ENCODE results near the gene ARFGAP3. TPM values are rescaled to one million over a fixed set of nuclear protein-coding genes. Genes with fewer than 3 reads are reported as not detected.

The ARFGAP3 gene
- total RNA-seq, 2 donors from 2014 or later = 20.5 to 36.9 TPM

GRCh38 chr22:42869888-42870480, 12.9 kb upstream of the ARFGAP3 start:
- no peak for DNase-seq
- H3K9me3 ChIP-seq (ENCODE audit: control insufficient read depth, low read length) = no peaks in the 10 kb centered on the region
- H3K4me1 ChIP-seq (ENCODE audit: control insufficient read depth, insufficient read depth, low read length) = no peaks in the 10 kb centered on the region
- no peaks in the 10 kb centered on the region for H3K27me3 ChIP-seq (ENCODE audit: control insufficient read depth, insufficient read depth, low read length, poor library complexity, severe bottlenecking)
- Mint-ChIP-seq H3K27me3 (ENCODE audit: insufficient read depth) (no peaks in the 10 kb centered on the region), H3K4me1 (no peaks in the 10 kb centered on the region), H3K9me3 (no peaks in the 10 kb centered on the region), H3K36me3 (ENCODE audit: low read depth) (peaks cover 32% of the 10 kb centered on the region), H3K4me3 (no peak overlapping the region), H3K27ac (no peak overlapping the region)
- no peak overlapping the region for H3K9ac ChIP-seq (ENCODE audit: extremely low read depth, low read length, poor library complexity, severe bottlenecking)
- WGBS, 2 experiments (ENCODE audit: insufficient coverage in 1 of 2, insufficient read length in 1 of 2) = 89 to 92% methylated on average over 13 to 33 of the region's 33 CpGs
- TF ChIP-seq CTCF (conservative IDR thresholded peaks at IDR 0.05) = no peak
- H3K36me3 ChIP-seq (ENCODE audit: control insufficient read depth, insufficient read depth, low read length) = peaks cover 36% of the 10 kb centered on the region
- no peak overlapping the region for H3K4me3 ChIP-seq (ENCODE audit: low read length)
- H3K27ac ChIP-seq (ENCODE audit: low read depth, low read length) = peak overlapping the region; percentile 61

GRCh38 chr22:42869463-42869862, 12.4 kb upstream of the ARFGAP3 start:
- no peak overlapping the region for H3K27ac Mint-ChIP-seq
- no peaks in the 10 kb centered on the region for H3K27me3 ChIP-seq (ENCODE audit: control insufficient read depth, insufficient read depth, low read length, poor library complexity, severe bottlenecking)
- H3K4me3 Mint-ChIP-seq = no peak overlapping the region
- no peaks in the 10 kb centered on the region for H3K9me3 Mint-ChIP-seq
- H3K4me1 Mint-ChIP-seq = no peaks in the 10 kb centered on the region
- H3K4me1 ChIP-seq (ENCODE audit: control insufficient read depth, insufficient read depth, low read length) = no peaks in the 10 kb centered on the region
- 95 to 97% methylated on average over 6 to 8 of the region's 8 CpGs for WGBS, 2 experiments (ENCODE audit: insufficient coverage in 1 of 2, insufficient read length in 1 of 2)
- H3K9ac ChIP-seq (ENCODE audit: extremely low read depth, low read length, poor library complexity, severe bottlenecking) = no peak overlapping the region
- no peak overlapping the region for H3K27ac ChIP-seq (ENCODE audit: low read depth, low read length)
- TF ChIP-seq CTCF (conservative IDR thresholded peaks at IDR 0.05) = no peak
- H3K4me3 ChIP-seq (ENCODE audit: low read length) = no peak overlapping the region
- H3K9me3 ChIP-seq (ENCODE audit: control insufficient read depth, low read length) = no peaks in the 10 kb centered on the region
- no peaks in the 10 kb centered on the region for H3K27me3 Mint-ChIP-seq (ENCODE audit: insufficient read depth)
- peaks cover 34% of the 10 kb centered on the region for H3K36me3 Mint-ChIP-seq (ENCODE audit: low read depth)
- peaks cover 34% of the 10 kb centered on the region for H3K36me3 ChIP-seq (ENCODE audit: control insufficient read depth, insufficient read depth, low read length)
- no peak for DNase-seq

- Histone ChIP-seq H3K9me3 (ENCODE audit: control insufficient read depth, low read length) (no peaks in the 10 kb centered on the region), H3K9ac (ENCODE audit: extremely low read depth, low read length, poor library complexity, severe bottlenecking) (no peak overlapping the region), H3K4me1 (ENCODE audit: control insufficient read depth, insufficient read depth, low read length) (no peaks in the 10 kb centered on the region), H3K4me3 (ENCODE audit: low read length) (no peak overlapping the region), H3K36me3 (ENCODE audit: control insufficient read depth, insufficient read depth, low read length) (peaks cover 28% of the 10 kb centered on the region), H3K27ac (ENCODE audit: low read depth, low read length) (no peak overlapping the region), H3K27me3 (ENCODE audit: control insufficient read depth, insufficient read depth, low read length, poor library complexity, severe bottlenecking) (no peaks in the 10 kb centered on the region)
- Mint-ChIP-seq H3K9me3 (no peaks in the 10 kb centered on the region), H3K4me1 (no peaks in the 10 kb centered on the region), H3K4me3 (no peak overlapping the region), H3K27ac (no peak overlapping the region), H3K36me3 (ENCODE audit: low read depth) (peaks cover 27% of the 10 kb centered on the region), H3K27me3 (ENCODE audit: insufficient read depth) (no peaks in the 10 kb centered on the region)
- TF ChIP-seq CTCF (conservative IDR thresholded peaks at IDR 0.05) = no peak
- no peak for DNase-seq
- WGBS, 2 experiments (ENCODE audit: insufficient coverage in 1 of 2, insufficient read length in 1 of 2) = 95% methylated on average over 7 to 16 of the region's 16 CpGs
Observed at GRCh38 chr22:42868751-42869251, 11.7 kb upstream of the ARFGAP3 start.

Data from endodermal cell (in vitro differentiated cells).